ENCODE results near the gene RGS12.

RGS12 gene

DNA sequence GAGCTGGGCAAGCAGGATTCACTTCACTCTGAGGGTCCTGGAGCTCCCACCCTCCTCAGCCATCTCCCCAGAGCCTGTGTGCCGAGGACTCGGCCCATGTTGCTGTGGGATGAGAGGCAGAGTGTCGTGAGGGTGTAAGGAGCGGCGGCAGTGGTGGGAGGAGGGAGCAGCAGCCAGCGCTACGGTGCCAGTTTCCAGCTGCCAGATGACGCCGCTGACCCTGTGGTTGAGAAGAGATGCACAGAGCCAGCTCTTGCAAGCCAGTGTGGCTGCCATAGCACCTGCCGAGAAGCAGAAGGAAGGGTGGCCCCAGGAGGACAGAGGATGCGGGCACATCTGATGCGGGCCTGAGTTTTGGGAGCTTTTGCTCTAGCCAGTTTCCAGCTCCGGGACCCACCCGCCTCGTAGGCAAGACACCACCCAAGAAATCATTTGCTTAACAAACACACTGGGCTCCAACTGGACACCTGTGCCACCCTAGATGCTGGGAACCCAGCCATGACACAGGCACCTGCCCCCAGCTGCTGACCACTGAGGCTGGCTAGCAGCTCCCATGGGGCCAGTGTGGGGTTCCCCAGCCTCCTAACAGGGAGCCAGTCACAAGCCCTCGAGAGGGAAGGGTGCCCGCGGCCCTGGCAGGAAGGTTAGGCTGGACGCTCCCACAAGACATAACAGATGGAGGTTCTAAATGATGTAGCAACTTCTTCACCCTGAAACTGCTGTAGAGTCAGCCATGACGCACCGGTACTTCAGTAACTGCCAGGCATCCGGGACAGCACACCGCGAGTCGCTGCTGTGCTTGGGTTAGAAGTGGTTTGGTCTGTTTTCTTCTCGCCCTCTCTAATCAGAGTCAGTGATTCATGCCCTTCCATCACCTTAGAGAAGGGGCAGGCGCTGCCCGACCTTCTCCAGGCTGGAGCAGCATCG, 35.0 kb upstream of the RGS12 start:
- H3F3A ChIP-seq (ENCODE audit: insufficient read depth, low read length), result no peaks in the 10 kb centered on the region
- H3K27ac ChIP-seq (ENCODE audit: low read depth, low read length, poor library complexity, severe bottlenecking), result no peak overlapping the region
- H3K9me2 ChIP-seq (ENCODE audit: low read depth, low read length), result no peaks in the 10 kb centered on the region
- H3K79me2 ChIP-seq (ENCODE audit: insufficient read depth, low read length), result no peaks in the 10 kb centered on the region
- no peak overlapping the region for H3K4me3 ChIP-seq (ENCODE audit: low read depth, low read length, poor library complexity, severe bottlenecking)
- H3K36me3 ChIP-seq (ENCODE audit: insufficient read depth, low read length), result no peaks in the 10 kb centered on the region
- no peaks in the 10 kb centered on the region for H3K27me3 ChIP-seq (ENCODE audit: insufficient read depth, low read length)
- H3K9ac ChIP-seq (ENCODE audit: low read length), result no peak overlapping the region
- H3K4me2 ChIP-seq (ENCODE audit: low read length), result no peak overlapping the region
- no peak overlapping the region for H2AFZ ChIP-seq (ENCODE audit: low read length)
- no peaks in the 10 kb centered on the region for H3K9me3 ChIP-seq (ENCODE audit: low read length)
- no peak for TF ChIP-seq EZH2 (IDR thresholded peaks at IDR 0.05; ENCODE audit: borderline replicate concordance, low read length)
- TF ChIP-seq, protein P1, sequence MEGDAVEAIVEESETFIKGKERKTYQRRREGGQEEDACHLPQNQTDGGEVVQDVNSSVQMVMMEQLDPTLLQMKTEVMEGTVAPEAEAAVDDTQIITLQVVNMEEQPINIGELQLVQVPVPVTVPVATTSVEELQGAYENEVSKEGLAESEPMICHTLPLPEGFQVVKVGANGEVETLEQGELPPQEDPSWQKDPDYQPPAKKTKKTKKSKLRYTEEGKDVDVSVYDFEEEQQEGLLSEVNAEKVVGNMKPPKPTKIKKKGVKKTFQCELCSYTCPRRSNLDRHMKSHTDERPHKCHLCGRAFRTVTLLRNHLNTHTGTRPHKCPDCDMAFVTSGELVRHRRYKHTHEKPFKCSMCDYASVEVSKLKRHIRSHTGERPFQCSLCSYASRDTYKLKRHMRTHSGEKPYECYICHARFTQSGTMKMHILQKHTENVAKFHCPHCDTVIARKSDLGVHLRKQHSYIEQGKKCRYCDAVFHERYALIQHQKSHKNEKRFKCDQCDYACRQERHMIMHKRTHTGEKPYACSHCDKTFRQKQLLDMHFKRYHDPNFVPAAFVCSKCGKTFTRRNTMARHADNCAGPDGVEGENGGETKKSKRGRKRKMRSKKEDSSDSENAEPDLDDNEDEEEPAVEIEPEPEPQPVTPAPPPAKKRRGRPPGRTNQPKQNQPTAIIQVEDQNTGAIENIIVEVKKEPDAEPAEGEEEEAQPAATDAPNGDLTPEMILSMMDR (IDR thresholded peaks at IDR 0.05; ENCODE audit: low read length), result no peak
- H3K4me1 ChIP-seq (ENCODE audit: insufficient read depth, low read length, severe bottlenecking), result no peaks in the 10 kb centered on the region
- H4K20me1 ChIP-seq (ENCODE audit: insufficient read depth, low read length), result no peaks in the 10 kb centered on the region

DNA sequence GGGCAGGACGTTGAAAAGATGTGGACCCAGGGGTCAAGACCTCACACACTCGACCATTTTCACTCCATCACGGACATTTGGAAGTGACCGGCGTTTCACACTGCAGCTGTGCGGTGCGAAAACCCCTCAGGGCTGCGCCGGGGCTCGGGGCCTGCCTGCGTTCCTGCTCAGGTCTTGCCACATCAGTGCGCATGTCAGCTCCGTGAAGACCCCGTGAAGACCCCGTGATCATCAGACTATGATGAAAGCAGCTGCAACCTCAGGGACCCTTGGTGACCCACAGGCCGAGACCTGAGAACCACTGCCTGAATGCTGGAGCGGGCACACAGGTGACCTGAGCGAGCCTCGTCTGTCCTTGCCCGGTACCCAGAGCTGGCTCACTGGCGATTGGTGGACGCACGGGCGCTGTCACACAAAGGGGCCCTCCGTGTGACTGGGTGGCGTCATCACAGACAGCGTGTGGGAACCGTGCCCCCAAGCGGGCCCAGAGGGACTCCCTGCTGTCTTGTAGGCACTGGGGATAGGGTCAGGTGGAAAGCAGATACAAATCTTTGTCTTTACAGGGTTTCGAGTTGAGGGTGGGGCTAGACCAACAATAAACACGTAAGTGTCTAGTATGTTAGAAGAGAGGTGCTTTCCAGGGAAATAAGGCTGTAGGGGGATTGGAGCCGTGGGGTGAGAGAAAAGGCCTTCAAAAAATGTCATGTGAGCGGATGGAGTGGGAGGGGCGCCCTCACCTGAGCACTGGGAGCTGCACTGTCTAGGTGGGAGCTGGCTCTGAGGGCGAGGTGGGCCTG, 31.2 kb upstream of the RGS12 start:
- H3K36me3 ChIP-seq (ENCODE audit: insufficient read depth, low read length), result no peaks in the 10 kb centered on the region
- H3K79me2 ChIP-seq (ENCODE audit: insufficient read depth, low read length), result no peaks in the 10 kb centered on the region
- H3K27ac ChIP-seq (ENCODE audit: low read depth, low read length, poor library complexity, severe bottlenecking), result no peak overlapping the region
- H3K4me2 ChIP-seq (ENCODE audit: low read length), result no peak overlapping the region
- H2AFZ ChIP-seq (ENCODE audit: low read length), result no peak overlapping the region
- no peaks in the 10 kb centered on the region for H3K9me2 ChIP-seq (ENCODE audit: low read depth, low read length)
- no peaks in the 10 kb centered on the region for H3K9me3 ChIP-seq (ENCODE audit: low read length)
- H3K27me3 ChIP-seq (ENCODE audit: insufficient read depth, low read length), result no peaks in the 10 kb centered on the region
- TF ChIP-seq, protein P1 (IDR thresholded peaks at IDR 0.05; ENCODE audit: low read length), result no peak
- no peak for TF ChIP-seq EZH2 (IDR thresholded peaks at IDR 0.05; ENCODE audit: borderline replicate concordance, low read length)
- H3K4me3 ChIP-seq (ENCODE audit: low read depth, low read length, poor library complexity, severe bottlenecking), result no peak overlapping the region
- no peak overlapping the region for H3K9ac ChIP-seq (ENCODE audit: low read length)
- H4K20me1 ChIP-seq (ENCODE audit: insufficient read depth, low read length), result no peaks in the 10 kb centered on the region
- H3K4me1 ChIP-seq (ENCODE audit: insufficient read depth, low read length, severe bottlenecking), result no peaks in the 10 kb centered on the region
- no peaks in the 10 kb centered on the region for H3F3A ChIP-seq (ENCODE audit: insufficient read depth, low read length)

DNA sequence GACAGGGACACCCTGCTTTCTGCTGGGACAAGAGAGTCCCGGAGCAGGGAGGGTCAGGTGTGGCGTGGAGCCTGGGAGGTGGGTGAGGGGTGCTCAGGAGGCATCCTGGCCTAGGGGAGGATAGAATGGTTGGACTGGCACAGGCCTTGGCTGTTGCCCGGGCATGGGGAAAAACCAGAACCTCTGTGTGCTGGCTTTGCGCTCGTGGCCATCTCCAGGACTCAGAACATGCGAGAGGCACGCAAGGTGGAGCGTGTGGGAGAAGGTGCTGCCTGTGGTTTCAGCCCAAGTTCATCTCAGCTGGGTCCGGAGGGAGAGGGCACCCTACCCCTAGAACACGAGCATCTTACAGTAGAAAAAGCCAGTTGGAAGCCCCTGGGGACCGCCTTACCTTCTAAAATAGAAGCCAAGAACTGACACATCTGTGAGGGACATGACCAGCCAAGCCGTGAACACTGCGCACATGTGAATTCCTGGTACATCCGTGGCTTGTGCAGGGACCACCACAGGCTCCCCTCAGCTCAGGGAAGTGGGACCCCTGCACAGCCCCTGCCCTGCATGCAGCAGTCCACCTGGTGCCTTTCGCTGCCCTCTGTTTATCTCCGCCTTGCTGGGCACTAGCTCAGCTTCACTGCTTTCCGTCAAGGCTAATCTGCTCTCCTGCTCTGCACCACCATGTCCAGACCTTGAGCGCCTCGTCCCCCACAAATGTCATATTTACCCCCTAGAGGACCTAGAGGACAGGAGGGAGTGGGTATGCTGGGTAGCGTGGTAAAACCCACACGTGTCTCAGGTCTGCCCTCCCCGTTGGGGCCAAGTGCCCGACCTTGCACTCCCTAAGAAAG, 30.4 kb upstream of the RGS12 start:
- no peak overlapping the region for H2AFZ ChIP-seq (ENCODE audit: low read length)
- H3K27me3 ChIP-seq (ENCODE audit: insufficient read depth, low read length), result no peaks in the 10 kb centered on the region
- no peak overlapping the region for H3K27ac ChIP-seq (ENCODE audit: low read depth, low read length, poor library complexity, severe bottlenecking)
- H3K9ac ChIP-seq (ENCODE audit: low read length), result no peak overlapping the region
- H3K79me2 ChIP-seq (ENCODE audit: insufficient read depth, low read length), result no peaks in the 10 kb centered on the region
- H3K4me3 ChIP-seq (ENCODE audit: low read depth, low read length, poor library complexity, severe bottlenecking), result no peak overlapping the region
- no peak for TF ChIP-seq EZH2 (IDR thresholded peaks at IDR 0.05; ENCODE audit: borderline replicate concordance, low read length)
- TF ChIP-seq, protein P1 (IDR thresholded peaks at IDR 0.05; ENCODE audit: low read length), result no peak
- no peaks in the 10 kb centered on the region for H3K9me3 ChIP-seq (ENCODE audit: low read length)
- no peaks in the 10 kb centered on the region for H3K4me1 ChIP-seq (ENCODE audit: insufficient read depth, low read length, severe bottlenecking)
- H3F3A ChIP-seq (ENCODE audit: insufficient read depth, low read length), result no peaks in the 10 kb centered on the region
- no peaks in the 10 kb centered on the region for H3K9me2 ChIP-seq (ENCODE audit: low read depth, low read length)
- no peaks in the 10 kb centered on the region for H3K36me3 ChIP-seq (ENCODE audit: insufficient read depth, low read length)
- H3K4me2 ChIP-seq (ENCODE audit: low read length), result no peak overlapping the region
- H4K20me1 ChIP-seq (ENCODE audit: insufficient read depth, low read length), result no peaks in the 10 kb centered on the region

Measured in OCI-LY1 (cell line).